HepG2 (cell line): ENCODE data around the gene OTOP3. TPM values are rescaled to one million over a fixed set of nuclear protein-coding genes. Genes with fewer than 3 reads are reported as not detected.

Source experiments
- ATAC-seq: fragments of 200-7000 bp; cut with Tn5 transposase; 3 replicates; pipeline ENCODE4 v1.9.1; 2020; ENCODE audit warnings: mild to moderate bottlenecking, moderate library complexity
- BruUV-seq: library from RNA; stranded (reverse); fragments of 400-500 nt; replicated peaks from 2 replicates; lab custom pipeline; 2021; lab: Mats Ljungman, UMichigan
- CTCF ChIA-PET: fragments of 300-600 bp; formaldehyde crosslinking; extraction: SDS; loops from one replicate; lab custom pipeline; 2021; ENCODE audit warnings: low total read pairs, inconsistent platforms, low intra/inter-chr PET ratio; lab: Yijun Ruan, JAX
- POLR2A ChIA-PET: fragments of 350-600 bp; sonication (Branson Sonifier 250); formaldehyde crosslinking; loops from one replicate; lab custom pipeline; 2020; ENCODE audit warnings: antibody characterized with exemption, inconsistent platforms; lab: Yijun Ruan, JAX
- DNase-seq: peaks from one replicate; pipeline ENCODE4 v3.0.0-alpha.2; 2015; ENCODE audit warnings: low spot score
- FAIRE-seq: peaks from 3 replicates; lab custom pipeline; 2011; peaks lifted over from hg19 to GRCh38; lab: Jason Lieb, UNC
- H2AFZ ChIP-seq: one replicate; pipeline ENCODE4 v1.6.1; 2011; ENCODE audit warnings: low read length, inconsistent platforms
- H3K27ac ChIP-seq: fragments of 300-600 bp; 3 replicates; pipeline ENCODE4 v1.8.0; 2011; ENCODE audit warnings: mixed run types, mild to moderate bottlenecking, mixed read lengths, low read length, inconsistent platforms; ENCODE audit not compliant: insufficient read depth; ENCODE audit errors: extremely low read length
- H3K27me3 ChIP-seq, 2 experiments: fragments of 200-600 bp in 1 of 2; 2 replicates in 1 of 2; 3 replicates in 1 of 2; pipeline versions ENCODE4 v1.6.0 to v1.8.0; 2011; ENCODE audit warnings: low read length in 2 of 2, mild to moderate bottlenecking in 2 of 2, moderate library complexity in 2 of 2, inconsistent platforms in 1 of 2; ENCODE audit not compliant: insufficient read depth in 2 of 2, control insufficient read depth in 1 of 2
- H3K36me3 ChIP-seq, 2 experiments: fragments of 200-600 bp in 1 of 2; replicated peaks in 1 of 2; 2 replicates in 1 of 2; 3 replicates in 1 of 2; pipeline versions ENCODE4 v1.5.1 to v1.8.0; 2011; ENCODE audit warnings: low read length in 2 of 2, inconsistent platforms in 1 of 2; ENCODE audit not compliant: insufficient read depth in 2 of 2, control insufficient read depth in 1 of 2
- H3K4me1 ChIP-seq: 2 replicates; pipeline ENCODE4 v1.5.1; 2012; ENCODE audit warnings: low read length, inconsistent platforms; ENCODE audit not compliant: insufficient read depth
- H3K4me2 ChIP-seq: 2 replicates; pipeline ENCODE4 v1.6.0; 2011; ENCODE audit warnings: low read depth, low read length, inconsistent platforms
- H3K4me3 ChIP-seq, 3 experiments: fragments of 200-600 bp in 1 of 3; sonication (generic), shearing (Covaris generic) in 1 of 3; replicated peaks in 1 of 3; 2 replicates each; pipeline ENCODE4 v1.5.1; 2011 to 2016; ENCODE audit warnings: low read length in 3 of 3, inconsistent platforms in 2 of 3, low read depth in 2 of 3, mild to moderate bottlenecking in 2 of 3, control low read depth in 1 of 3, mixed read lengths in 1 of 3; ENCODE audit not compliant: insufficient read depth in 1 of 3
- H3K79me2 ChIP-seq: one replicate; pipeline ENCODE4 v1.6.1; 2011; ENCODE audit warnings: low read length, inconsistent platforms; ENCODE audit not compliant: insufficient read depth
- H3K9ac ChIP-seq: 2 replicates; pipeline ENCODE4 v1.6.0; 2011; ENCODE audit warnings: mild to moderate bottlenecking, low read depth, low read length, inconsistent platforms; ENCODE audit not compliant: insufficient read depth
- H3K9me3 ChIP-seq: 2 replicates; pipeline ENCODE4 v1.5.1; 2012; ENCODE audit warnings: mild to moderate bottlenecking, low read length
- H4K20me1 ChIP-seq: 2 replicates; pipeline ENCODE4 v1.6.0; 2011; ENCODE audit warnings: inconsistent platforms, mild to moderate bottlenecking, low read length, moderate library complexity; ENCODE audit not compliant: insufficient read depth
- ARID2 ChIP-seq: sonication (generic); formaldehyde crosslinking; IDR thresholded peaks from 2 replicates; pipeline ENCODE4 v1.8.1; 2022; ENCODE audit warnings: mild to moderate bottlenecking, missing genetic modification reagents, borderline replicate concordance
- BRCA1 ChIP-seq: sonication (generic); formaldehyde crosslinking; IDR thresholded peaks from 2 replicates; pipeline ENCODE4 v1.4.0; 2020; ENCODE audit warnings: missing genetic modification reagents
- CREB3 ChIP-seq: sonication (generic); formaldehyde crosslinking; IDR thresholded peaks from 2 replicates; pipeline ENCODE4 v1.5.0; 2020; ENCODE audit warnings: missing genetic modification reagents
- DMTF1 ChIP-seq: sonication (generic); formaldehyde crosslinking; IDR thresholded peaks from 2 replicates; pipeline ENCODE4 v1.4.0; 2020; ENCODE audit warnings: mild to moderate bottlenecking, missing genetic modification reagents
- EED ChIP-seq: sonication (generic); formaldehyde crosslinking; IDR thresholded peaks from 2 replicates; pipeline ENCODE4 v1.5.0; 2020; ENCODE audit warnings: mild to moderate bottlenecking, missing genetic modification reagents
- HNRNPL ChIP-seq: fragments of 200-400 bp; formaldehyde crosslinking; IDR thresholded peaks from 2 replicates; pipeline ENCODE4 v1.6.1; 2017; ENCODE audit warnings: mild to moderate bottlenecking, low read depth, low read length
- NPAS2 ChIP-seq: sonication (generic); formaldehyde crosslinking; IDR thresholded peaks from 2 replicates; pipeline ENCODE4 v1.8.0; 2022; ENCODE audit warnings: mild to moderate bottlenecking, missing genetic modification reagents, borderline replicate concordance
- POLR2A ChIP-seq, 2 experiments: IDR thresholded peaks; 2 replicates each; pipeline ENCODE4 v1.6.1; 2011; ENCODE audit warnings: low read depth in 2 of 2, low read length in 2 of 2, mild to moderate bottlenecking in 1 of 2, moderate library complexity in 1 of 2; ENCODE audit not compliant: insufficient read depth in 1 of 2
- U2AF1 ChIP-seq: fragments of 200-400 bp; formaldehyde crosslinking; optimal IDR thresholded peaks from 2 replicates; pipeline ENCODE3; 2017; ENCODE audit warnings: mild to moderate bottlenecking, low read depth, low read length
- ZFP91 ChIP-seq: sonication (generic); formaldehyde crosslinking; IDR thresholded peaks from 2 replicates; pipeline ENCODE4 v1.9.0; 2022; ENCODE audit warnings: missing genetic modification reagents, mild to moderate bottlenecking, borderline replicate concordance
- ZNF101 ChIP-seq: sonication (generic); formaldehyde crosslinking; IDR thresholded peaks from 2 replicates; pipeline ENCODE4 v1.4.0; 2020; ENCODE audit warnings: mild to moderate bottlenecking, low read depth, missing genetic modification reagents, borderline replicate concordance
- ZNF24 ChIP-seq: fragments of 450-650 bp; IDR thresholded peaks from 2 replicates; pipeline ENCODE4 v1.6.1; 2017; ENCODE audit warnings: antibody characterized with exemption, mild to moderate bottlenecking
- ZNF275 ChIP-seq: sonication (generic); formaldehyde crosslinking; IDR thresholded peaks from 2 replicates; pipeline ENCODE4 v1.8.0; 2022; ENCODE audit warnings: missing genetic modification reagents, mild to moderate bottlenecking, inconsistent platforms, borderline replicate concordance
- ZNF543 ChIP-seq: sonication (generic); formaldehyde crosslinking; IDR thresholded peaks from 2 replicates; pipeline ENCODE4 v1.4.0; 2020; ENCODE audit warnings: mild to moderate bottlenecking, missing genetic modification reagents
- ZSCAN29 ChIP-seq: sonication (generic); formaldehyde crosslinking; conservative IDR thresholded peaks from 2 replicates; pipeline ENCODE4 v1.4.0; 2020; ENCODE audit warnings: mild to moderate bottlenecking, missing genetic modification reagents
- ZSCAN31 ChIP-seq: sonication (generic); formaldehyde crosslinking; IDR thresholded peaks from 2 replicates; pipeline ENCODE4 v1.5.0; 2020; ENCODE audit warnings: low read depth, mild to moderate bottlenecking, missing genetic modification reagents
- WGBS: methylation state at CpG from one replicate; pipeline ENCODE4 v1.1.6; 2017; ENCODE audit warnings: low lambda C conversion rate; 5-methylcytosine and 5-hydroxymethylcytosine counted together
- in situ Hi-C: cut with HindIII; loops from 2 replicates; pipeline ENCODE4 v1.10.0; 2017; ENCODE audit warnings: low pct_unique_long_range_greater_than_20kb; ENCODE audit not compliant: extremely low pct_ligation_motif_present
- intact Hi-C: fragments of 100-400 bp; cut with micrococcal nuclease; formaldehyde crosslinking; loops from one replicate; pipeline ENCODE4 v1.10.0; 2022; ENCODE audit not compliant: unreplicated experiment
- polyA plus RNA-seq, 8 experiments: library from polyadenylated mRNA; depleted of rRNA in 3 of 8; stranded (reverse) in 7 of 8; unstranded in 1 of 8; fragments of >200 nt; fragmentation: Illumina TruSeq in 4 of 8; extraction: Trizol in 4 of 8; gene quantifications; 2 replicates each; pipeline versions ENCODE4 v1.2.1 to v1.2.3, GENCODE V29; 2011 to 2016; ENCODE audit warnings: low read depth in 4 of 8, missing spikeins in 1 of 8, mixed read lengths in 1 of 8; ENCODE audit not compliant: insufficient read depth in 1 of 8
- total RNA-seq, 5 experiments: library from RNA; depleted of rRNA; stranded (reverse); fragments of >200 nt; fragmentation: Illumina TruSeq; extraction: Trizol; gene quantifications; 2 replicates each; pipeline ENCODE4 v1.2.3, GENCODE V29; 2016; ENCODE audit warnings: low read depth in 1 of 5

The OTOP3 gene
- total and polyA plus RNA-seq, 2 of the 13 experiments (the other 11 are each of a cell fraction or from before 2014, with no cell fraction given): not detected

- no peak overlapping the region for H2AFZ ChIP-seq
- DNase-seq (no peak), ATAC-seq (peak; percentile 4; the same call in 2 of the 3 replicates), FAIRE-seq (no peak)
- no peak overlapping the region for H3K4me3 ChIP-seq
- no peaks in the 10 kb centered on the region for H3K36me3 ChIP-seq
- no peak overlapping the region for H3K9ac ChIP-seq
- ChIA-PET CTCF (interaction anchor here (0.7 to 2.6 kb wide), 7 partner anchors 32 to 168 kb away, joined by 3 to 44 read pairs (median 3); partner anchors contain the start of genes OTOP2 and USH1G), POLR2A (interaction anchor here (0.9 to 5.2 kb wide), 9 partner anchors 11 to 87 kb away, joined by 3 to 94 read pairs (median 10); partner anchors contain the start of genes FDXR, HID1, MRPL58 and OTOP2)
- no peaks in the 10 kb centered on the region for H3K79me2 ChIP-seq
- no peaks in the 10 kb centered on the region; a peak in 2 of 5 replicates for H3K27me3 ChIP-seq
- no peak overlapping the region for H3K27ac ChIP-seq
- no peaks in the 10 kb centered on the region for H3K9me3 ChIP-seq
- peaks cover 6% of the 10 kb centered on the region; the same call in 1 of the 2 replicates for H3K4me1 ChIP-seq
- in situ Hi-C loops: loop anchor here (5.0 to 10.0 kb wide), 3 partner anchors 38 to 455 kb away; partner anchors contain the start of genes OTOP2 and USH1G
- H4K20me1 ChIP-seq: no peaks in the 10 kb centered on the region
- no TSS peak for BruUV-seq
- 30% methylated on average over 7 of the region's 14 CpGs for WGBS
- H3K4me2 ChIP-seq: no peak overlapping the region
- intact Hi-C loops: loop anchor here (5.0 kb wide), 1 partner anchor 168 kb away; no protein-coding TSS in a partner anchor
- no peak for TF ChIP-seq POLR2A (IDR thresholded peaks at IDR 0.05; ENCODE audit: insufficient read depth in 1 of 2, low read depth in 2 of 2, low read length in 2 of 2)
- TF ChIP-seq U2AF1: peak; percentile 8
- no peak for TF ChIP-seq ZNF275
- TF ChIP-seq ZFP91 (CRISPR knock-in tag): 0 out of 2 replicates have a peak, but pooled peaks have one; percentile 41
- no peak for TF ChIP-seq DMTF1 (CRISPR knock-in tag)
- TF ChIP-seq NPAS2 (CRISPR knock-in tag): no peak
- no peak for TF ChIP-seq ARID2 (CRISPR knock-in tag)
- TF ChIP-seq BRCA1: no peak
- TF ChIP-seq EED (CRISPR knock-in tag): peak; percentile 33; the same call in 1 of the 2 replicates
- TF ChIP-seq ZSCAN31 (CRISPR knock-in tag): no peak
- TF ChIP-seq ZNF101 (CRISPR knock-in tag): 0 out of 2 replicates have a peak, but pooled peaks have one; percentile 1
- no peak for TF ChIP-seq CREB3 (CRISPR knock-in tag)
- TF ChIP-seq ZNF24: no peak
- 0 out of 2 replicates have a peak, but pooled peaks have one; percentile 14 for TF ChIP-seq ZSCAN29 (CRISPR knock-in tag)
- 0 out of 2 replicates have a peak, but pooled peaks have one; percentile 32 for TF ChIP-seq HNRNPL
- 0 out of 2 replicates have a peak, but pooled peaks have one; percentile 43 for TF ChIP-seq ZNF543 (CRISPR knock-in tag)
Measured at GRCh38 chr17:74959826-74960515, 24.3 kb downstream of the OTOP3 start.
